Stimulated activated CD8-positive, alpha-beta memory T cell treated with anti-CD3 and anti-CD28 coated beads, Interleukin-7, amount 100 ng/mL, for 1 hour (primary cell): ENCODE data around the gene LHFPL2.

Source experiments
- DNase-seq, 2 donors: peaks; one replicate each; pipeline ENCODE4 v3.0.0-alpha.2; 2020; ENCODE audit warnings: low read depth in 2 of 2

The LHFPL2 gene

DNA sequence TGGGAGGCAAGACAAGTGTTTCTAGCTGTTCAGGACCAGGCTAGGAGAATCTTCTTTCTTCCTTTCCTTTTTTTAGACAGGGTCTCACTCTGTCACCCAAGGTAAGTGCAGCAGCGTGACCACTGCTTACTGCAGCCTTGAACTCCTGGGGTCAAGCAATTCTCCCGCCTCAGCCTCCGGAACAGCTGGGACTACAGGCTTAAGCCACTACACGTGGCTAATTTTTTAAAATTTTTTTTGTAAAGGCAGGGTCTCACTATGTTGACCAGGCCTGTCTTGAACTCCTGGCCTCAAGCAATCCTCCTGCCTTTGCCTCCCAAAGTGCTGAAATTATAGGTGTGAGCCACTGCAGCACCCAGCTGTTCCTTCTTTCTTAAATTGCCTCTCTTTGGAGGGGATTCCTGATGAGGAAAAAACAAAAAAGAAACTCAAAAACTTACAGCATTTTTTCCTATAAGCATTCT lies 53.1 kb downstream of the LHFPL2 start:
- DNase-seq, result no peak

DNA sequence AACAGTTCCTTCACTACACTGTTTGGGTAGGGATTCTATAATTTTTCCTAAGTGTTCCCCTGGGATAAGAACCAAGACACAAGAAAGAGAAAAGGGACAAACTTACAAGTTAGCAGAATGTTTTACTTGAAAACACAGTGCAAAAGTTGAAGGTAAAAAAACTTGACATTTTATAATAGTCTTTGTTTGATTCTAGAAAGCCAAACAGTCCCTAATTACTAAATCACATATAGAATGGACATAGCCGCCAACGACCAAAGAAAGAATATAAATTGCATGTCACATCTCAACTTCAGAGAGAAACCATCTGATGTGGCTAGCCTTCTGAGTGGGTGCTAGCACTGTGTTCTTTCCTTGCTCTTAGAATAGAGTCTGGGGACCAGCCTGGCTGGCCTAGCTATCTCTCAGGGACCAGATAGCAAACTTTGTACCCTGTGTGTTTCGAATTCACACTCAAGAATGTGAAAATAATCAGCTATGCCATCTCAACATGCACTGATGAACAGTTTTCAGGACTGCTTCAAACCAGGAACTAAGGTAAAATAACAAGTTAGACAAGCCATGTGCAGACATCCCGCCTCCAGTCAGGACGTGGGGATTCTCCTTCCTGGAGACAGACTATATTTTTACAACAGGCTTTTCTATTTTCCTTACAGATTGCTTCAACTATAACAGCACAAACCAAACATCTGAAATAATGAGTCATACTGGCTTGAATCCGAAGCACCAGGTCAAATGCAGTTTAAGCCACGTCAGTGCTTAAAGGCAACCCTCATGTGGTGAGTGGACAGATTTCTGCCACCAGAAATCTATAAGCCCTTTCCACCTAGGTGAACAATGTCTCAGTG lies 53.7 kb downstream of the LHFPL2 start:
- DNase-seq, result no peak

DNA sequence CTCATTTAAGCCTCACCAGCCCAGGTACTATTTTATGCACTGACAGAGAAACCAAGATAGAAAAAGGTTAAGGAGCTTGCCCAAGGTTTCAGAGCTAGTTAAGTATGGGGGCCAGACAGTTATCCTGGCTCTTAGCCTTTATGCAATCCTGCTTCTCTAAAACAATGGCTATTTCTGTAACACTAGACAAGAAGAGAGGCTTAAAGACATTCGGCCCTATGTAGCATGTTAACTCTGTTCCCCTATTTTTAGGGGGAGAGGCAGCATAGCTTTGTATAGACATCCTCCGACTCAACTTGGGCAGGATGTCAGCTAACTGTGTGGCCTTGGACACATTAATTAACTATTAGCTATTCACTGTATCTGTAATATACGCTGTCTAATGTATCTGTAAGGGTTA lies 54.6 kb downstream of the LHFPL2 start:
- DNase-seq, result no peak

DNA sequence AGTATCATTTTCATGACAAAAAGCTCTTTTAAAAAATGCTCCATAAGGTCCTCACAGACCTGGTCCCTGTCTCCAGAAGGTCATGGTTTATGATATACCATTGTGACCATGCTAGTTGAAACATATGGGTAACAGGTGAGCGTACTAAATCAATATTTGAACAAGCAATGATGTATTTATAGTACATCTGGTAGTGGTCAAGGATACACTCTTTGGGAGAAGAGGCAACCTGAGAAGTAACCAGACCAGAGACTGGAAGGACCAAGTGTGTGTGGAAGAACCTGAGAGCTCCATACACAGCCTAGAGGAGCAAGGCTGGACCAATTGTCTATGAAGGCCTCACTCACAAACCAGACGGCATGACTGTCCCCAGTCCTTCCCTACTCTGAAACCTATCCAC lies 55.1 kb downstream of the LHFPL2 start:
- DNase-seq, result no peak

DNA sequence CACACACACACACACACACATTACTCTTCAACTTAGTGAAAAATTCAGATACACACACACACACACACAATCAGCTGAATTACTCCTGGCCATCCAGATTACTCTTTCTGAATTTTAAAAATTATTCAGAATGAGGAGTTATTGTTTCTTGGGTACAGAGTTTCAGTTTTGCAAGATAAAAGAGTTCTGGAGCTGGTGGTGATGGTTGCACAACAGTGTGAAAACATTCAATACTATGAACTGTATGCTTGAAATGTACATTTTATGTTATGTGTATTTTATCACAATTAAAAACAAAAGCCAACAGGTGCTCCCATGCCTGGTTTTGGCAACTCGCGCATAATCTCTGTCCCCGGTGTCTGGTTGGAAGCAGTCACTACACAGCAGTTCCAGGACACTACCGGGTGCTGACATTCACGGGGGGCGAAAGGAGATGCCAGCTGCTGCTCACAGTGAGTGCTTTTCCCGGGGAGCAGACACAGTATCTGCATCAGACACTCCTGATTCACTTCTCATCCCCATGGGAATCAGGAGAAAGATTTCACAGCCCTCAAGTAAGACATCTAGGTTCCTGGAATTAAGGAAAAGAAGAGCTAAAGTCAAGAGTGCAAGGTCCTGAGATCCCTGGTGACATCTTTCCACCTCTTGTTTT lies 55.7 kb downstream of the LHFPL2 start:
- no peak for DNase-seq

DNA sequence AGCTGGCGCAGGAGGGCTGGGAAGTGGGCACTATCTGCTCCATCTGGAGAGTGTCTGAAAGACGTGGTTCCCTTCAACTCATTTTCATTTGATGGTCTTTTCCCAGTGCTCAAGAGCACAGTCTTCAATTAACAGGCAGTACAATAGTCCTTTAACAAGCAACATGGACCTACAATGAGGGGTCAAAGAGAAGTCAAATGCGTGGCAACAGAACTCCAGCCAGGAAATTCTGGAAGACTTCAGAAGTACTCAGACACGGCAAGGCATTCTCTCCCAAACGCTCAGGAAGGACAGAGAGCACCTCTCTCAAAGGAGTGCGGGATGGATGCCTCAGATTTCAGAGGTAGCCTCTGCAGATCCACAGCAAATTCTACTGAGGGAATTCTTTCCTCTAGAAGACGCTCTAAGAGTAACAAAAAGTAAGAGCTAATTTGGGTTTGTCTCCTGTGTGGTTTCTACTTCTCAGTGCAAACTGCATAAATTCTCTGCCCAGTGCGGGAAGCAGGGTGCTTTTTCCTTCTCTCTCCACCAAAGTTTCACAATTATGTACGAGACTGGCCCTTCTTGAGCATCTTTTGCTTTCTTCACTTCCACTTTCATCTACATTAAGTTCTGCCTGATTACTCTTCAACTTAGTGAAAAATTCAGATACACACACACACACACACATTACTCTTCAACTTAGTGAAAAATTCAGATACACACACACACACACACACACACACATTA lies 56.4 kb downstream of the LHFPL2 start:
- no peak for DNase-seq

DNA sequence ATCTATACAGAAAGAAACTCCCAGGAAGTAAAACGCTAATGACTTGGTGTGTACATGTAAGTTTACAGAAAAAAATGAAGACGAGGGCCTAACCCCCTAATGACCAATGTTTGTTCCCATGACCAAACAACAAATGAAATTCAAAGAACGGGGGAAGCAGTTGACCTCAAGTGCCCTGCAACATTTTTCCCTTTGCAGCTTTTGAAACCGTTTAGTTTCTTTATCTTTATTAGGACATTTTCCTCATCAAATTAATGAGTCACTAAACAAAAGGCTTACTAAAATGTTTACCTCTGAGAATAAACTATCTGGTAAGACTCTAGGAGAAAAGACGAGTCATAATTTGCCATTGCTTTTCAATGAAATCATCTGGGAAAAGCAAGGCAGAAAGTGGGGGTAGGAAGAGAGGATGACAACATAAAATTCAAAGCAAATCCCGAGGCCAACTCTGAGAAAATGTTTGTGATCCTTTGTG lies 57.4 kb downstream of the LHFPL2 start:
- no peak for DNase-seq

DNA sequence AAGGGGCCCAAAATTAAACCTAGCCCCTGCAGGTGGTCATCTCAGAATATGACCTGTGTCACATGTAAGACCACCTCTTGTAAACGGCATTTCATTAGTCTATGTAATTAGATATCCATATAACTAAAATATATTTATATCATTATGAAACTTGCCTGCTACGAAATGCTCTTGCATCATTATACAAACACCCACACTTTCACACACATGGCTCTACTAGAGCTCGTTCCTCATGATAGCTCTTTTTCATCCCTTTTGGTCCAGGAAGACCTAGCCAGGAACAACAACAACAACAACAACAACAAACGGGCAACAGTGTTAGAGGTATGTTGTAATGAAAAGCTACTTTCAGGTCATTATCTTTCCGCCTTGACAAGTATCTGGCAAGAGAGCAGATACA lies 58.6 kb downstream of the LHFPL2 start:
- DNase-seq, result no peak

DNA sequence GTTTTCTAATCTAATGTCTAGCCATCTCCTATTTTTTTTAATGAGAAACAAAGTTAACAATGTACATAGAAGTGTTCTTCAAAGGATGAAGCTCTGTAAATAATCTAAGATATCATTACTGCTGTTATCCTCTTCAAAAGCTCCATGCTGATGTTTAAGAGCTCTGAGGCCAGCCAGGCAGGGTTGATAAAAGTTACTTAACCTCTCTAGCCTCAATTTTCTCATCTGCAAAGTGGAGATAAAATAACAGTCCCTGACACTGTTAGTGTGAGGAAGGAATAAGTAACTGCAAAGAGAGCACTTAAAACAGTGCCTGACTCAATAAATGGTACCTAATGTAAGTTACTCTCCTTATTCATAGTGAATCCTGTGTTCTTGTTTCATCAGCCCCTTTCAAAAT lies 60.1 kb downstream of the LHFPL2 start:
- no peak for DNase-seq

DNA sequence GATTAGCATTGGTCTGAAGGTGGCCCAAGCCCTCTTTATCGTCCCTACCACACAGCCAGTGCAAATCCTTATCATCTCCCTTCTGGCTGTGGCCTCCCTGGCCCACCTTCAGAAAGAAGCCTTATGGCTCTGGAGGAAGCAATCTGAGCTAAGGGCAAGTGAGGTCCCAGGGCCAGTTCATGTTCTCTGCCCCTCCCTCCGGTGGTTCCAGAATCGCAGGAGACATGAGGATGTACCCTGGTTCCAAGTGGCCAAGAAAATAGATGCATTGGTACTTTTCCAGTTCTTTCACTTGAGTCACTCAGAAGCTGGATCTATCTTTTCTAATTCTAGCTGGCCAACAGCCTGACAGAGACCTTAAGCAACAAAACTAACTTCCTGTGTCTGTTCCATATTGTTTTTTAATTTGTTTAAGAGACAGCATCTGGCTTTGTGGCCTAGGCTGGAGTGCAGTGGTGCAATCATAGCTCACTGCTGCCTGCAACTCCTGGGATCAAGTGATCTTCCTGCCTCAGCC lies 60.7 kb downstream of the LHFPL2 start:
- DNase-seq, result no peak

DNA sequence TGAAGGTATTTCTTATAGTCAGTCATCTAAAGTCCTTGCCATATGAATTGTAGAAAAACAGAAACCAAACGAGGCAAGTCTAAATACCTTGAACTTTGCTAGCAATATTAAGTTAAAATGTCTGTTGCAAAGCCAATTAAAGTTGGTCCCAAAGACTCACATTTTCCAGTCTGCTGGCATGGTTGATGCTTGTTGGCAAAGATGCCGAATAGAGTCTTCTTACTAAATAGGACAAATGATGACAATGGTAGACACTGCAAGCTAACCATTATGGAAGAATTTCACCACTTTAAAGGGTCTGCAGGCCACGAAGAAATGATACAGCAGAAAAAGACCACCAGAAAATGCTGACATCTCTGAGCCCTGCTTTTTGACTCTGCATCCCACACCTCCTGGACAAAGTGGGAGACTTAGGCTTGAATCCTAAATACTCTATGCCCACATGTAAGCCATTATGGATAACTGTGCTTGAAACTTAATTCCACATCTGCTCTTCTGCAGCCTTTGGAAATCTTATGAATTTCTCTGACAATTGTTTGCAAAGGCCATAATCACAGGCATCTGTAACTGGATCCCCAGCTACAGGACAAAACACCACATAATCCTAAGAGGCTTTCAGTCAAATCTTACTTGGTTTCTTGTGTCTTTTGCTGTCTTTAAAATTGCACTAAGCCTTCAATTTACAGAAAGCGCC lies 61.3 kb downstream of the LHFPL2 start:
- no peak for DNase-seq

DNA sequence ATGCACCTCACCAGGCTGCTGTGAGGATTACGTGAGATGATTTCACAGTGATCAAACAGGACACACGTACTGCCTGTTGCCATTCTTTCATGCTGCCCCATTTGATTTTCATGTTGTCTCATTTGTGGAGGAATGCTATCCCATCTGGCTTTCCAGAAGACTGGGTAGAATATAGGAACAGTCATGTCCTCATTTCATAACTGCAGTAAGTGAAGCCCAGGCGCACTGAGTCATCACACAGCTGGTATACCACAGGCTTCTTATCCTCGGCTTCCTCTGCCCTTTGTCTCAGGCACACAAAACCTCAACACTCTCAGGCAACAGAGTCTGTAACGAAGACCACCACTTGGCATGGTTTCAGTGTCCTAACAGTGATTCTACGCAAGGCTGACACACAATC lies 62.3 kb downstream of the LHFPL2 start:
- no peak for DNase-seq

DNA sequence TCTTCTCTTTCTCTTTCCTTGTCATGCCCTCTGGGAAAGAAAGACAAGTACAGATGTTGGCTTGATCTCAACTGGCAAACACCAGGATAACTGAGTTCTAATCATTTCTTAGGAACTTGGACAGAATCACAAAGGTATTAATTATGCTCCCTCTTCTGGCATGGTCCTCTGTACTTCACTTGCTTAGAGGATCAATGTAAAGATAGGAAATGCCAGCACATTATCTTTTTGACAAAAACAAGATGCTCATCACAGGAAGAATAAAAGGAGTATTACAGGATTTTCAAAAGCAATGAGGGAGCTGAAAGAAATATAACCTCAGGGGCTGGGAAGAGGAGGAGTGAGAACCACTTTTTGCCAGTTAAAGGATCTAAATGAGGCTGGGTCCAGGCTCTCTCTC lies 70.6 kb downstream of the LHFPL2 start:
- DNase-seq, result no peak

DNA sequence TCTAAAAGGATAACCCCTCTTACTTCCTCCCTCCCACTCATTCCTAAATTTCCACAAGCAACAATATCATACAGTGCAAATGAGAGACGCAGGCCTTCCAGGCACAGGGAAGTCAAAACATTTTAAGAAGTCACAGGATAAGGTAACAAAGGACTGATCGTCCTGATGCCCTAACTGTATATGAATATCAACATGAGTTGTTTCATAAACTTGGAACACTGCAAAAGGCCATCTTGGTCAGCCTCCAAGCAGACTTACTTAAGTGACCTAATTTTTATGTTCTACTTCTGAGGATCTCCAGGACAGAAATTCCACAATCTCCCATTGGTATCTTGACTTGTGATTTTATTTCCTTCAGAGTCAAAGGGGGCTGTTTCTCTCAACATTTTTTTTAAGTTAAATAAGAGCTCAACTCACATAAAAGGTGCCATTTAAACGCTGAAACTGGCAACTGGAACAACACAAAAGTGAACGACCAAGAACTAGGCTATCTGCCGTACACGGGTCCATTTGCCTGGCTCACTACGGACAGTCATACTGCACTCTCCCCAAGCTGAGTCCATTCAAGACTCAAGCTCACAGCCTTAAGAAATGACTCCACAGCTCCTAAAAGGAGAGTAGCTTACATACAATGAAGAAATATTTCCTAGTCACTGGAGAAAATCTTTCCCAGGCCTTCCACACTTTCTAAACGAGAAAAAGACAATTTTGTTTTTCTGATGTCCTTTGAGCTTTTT lies 71.3 kb downstream of the LHFPL2 start:
- no peak for DNase-seq

DNA sequence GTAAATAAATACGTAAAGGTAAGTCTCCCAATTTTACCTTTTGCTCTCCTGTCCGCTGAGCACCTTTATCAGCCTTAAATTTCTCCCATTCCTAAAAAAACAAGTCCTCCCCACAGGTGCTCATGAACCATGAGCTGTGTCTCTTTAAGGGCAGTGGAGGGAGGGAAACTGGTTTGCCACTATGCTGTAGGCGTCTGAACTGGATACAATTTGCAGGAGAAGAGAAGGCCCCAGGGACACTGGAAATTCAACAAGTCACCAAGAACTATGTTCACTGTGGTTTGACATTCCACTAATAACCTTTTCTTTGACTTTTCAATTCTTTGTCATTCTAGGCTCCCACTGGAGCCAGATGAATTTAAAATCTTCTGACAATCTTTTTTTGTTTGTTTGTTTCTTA lies 72.2 kb downstream of the LHFPL2 start:
- no peak for DNase-seq

DNA sequence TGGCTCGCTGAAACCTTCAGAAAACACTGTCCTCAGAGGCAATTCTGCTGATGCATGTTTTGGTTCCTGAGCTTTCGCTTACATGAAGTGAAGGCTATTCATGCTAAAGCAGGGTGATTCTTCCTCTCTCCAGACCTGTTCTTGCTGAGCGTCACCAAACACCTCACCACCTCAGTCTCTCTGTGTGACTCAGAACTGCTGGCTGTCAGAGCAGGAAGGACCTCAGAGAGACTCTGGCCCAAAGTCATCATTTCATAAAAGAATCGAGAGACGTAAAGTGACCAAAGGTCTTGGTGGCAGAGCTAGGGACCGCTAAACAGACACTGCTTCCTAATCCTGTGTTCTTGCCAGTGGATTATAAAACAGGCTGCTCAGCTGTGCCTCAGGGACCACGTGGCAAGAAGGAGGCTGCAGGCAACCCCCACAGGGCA lies 73.8 kb downstream of the LHFPL2 start:
- no peak for DNase-seq

DNA sequence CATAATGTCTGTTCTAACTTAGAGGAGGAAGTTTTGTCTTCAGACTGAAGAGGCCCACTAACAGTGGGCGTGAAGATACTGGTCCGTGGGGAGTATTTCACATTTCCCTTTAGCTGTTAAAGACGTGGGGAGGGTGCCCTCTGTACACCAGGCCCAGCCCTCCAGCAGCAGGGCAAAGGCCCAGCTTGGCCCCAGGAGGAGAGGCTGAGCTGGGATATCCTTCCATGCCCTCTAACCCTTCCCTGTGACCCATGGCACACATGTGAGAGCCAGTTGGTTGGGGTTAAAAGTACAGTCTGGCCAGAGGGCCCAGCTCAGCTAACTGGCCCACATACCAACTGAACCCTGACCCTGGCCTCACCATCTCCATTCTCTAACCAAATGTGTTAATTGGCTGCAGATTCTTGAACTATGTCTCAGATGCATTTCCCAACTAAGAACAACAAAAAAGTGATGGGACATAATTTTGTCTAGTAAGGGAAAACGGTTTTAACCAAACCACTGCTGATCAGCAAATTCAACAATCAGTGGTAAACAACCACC lies 74.4 kb downstream of the LHFPL2 start:
- DNase-seq, result no peak

DNA sequence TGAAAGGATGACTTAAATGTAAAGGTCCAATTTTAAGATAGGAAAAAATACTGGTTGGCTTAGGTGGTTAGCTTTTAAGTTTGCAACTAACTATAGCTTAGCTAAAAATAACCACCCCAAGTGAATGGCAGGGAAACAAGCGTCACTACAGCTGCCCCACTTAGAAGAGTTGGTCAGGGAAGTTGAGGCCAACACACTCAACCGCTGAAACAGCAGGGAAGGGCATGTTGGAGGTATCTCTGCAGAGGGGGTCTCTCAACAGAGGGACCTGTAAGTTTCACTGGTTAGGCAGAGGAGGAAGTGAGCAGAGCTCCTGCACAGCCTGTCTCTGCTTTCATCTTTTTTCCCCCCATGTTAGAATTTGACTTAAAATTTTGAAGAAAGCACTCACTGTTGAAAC lies 75.3 kb downstream of the LHFPL2 start:
- DNase-seq, result no peak

DNA sequence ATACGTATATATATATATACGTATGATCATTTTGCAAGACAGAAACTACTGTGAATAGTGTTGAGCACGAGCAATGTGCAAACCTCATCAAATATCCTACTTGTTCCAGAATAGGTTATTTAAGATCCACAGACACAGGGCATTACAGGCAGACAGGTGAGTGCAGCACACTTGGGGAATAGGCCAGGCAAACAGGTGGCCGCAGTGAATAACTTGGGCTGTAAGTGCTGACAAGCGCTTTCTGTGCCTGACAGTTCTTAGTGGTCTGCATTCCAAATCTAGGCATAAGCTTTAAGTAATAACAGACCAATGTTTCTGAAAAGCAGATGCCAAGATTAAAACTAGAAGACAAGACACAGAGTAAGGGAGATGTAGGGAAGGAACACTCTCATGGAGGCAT lies 77.9 kb downstream of the LHFPL2 start:
- DNase-seq, result no peak

DNA sequence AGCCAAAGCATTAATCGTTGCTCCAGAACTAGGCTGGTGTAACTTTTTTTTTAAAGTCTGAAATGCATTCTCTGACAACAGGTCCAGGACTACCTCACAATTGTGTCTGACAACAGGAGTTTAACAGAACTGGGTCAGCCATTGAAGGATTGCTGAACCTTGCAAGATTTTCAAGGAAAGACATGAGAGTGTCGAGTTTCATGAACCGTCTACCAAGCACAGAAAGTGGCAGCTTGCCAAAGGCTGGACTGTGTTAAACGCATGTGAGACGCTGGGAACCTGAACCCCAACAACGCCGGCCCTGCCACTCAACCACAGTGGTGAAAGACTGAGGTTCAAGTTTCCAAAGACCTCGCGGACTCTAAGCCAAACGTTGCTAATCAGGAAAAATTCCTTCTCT lies 79.1 kb downstream of the LHFPL2 start:
- no peak for DNase-seq

DNA sequence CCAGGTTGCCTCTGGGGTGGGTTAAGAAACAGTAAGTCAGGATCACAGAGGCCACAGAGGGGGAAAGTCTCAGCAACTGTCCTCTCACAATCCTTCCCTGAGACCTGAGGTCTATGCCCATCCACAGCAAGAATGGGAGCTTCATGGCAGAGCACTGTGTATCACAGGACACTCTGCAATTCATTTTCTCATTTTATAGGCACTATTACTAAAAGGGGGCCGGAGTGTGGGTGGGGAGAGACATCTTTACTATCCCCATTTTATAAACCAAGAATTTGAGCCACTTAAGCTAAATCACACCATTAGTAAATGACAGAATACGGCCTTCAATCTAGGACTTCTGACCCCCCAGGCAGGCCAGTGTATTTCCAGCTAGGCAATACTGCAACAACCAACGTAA lies 79.9 kb downstream of the LHFPL2 start:
- no peak for DNase-seq
